Measurements from ENCODE around the gene PCMT1. TPM values are rescaled to one million over a fixed set of nuclear protein-coding genes. Genes with fewer than 3 reads are reported as not detected.

Gene PCMT1
- polyA plus RNA-seq, 1 donor (not counting 4 experiments of a cell fraction or from before 2014, with no cell fraction given): 167 TPM

- H4K20me1 ChIP-seq (ENCODE audit: control insufficient read depth, extremely low read depth, insufficient read depth, low read length): no peaks in the 10 kb centered on the region
- no peaks in the 10 kb centered on the region for H3K9me3 ChIP-seq (ENCODE audit: control insufficient read depth, low read depth, low read length)
- peaks cover 93% of the 10 kb centered on the region for H3K79me2 ChIP-seq (ENCODE audit: control insufficient read depth, insufficient read depth, low read length)
- TF ChIP-seq CTCF (optimal IDR thresholded peaks at IDR 0.05 in 1 of 3, IDR thresholded peaks at IDR 0.05 in 1 of 3, conservative IDR thresholded peaks at IDR 0.05 in 1 of 3; ENCODE audit: extremely low read depth in 1 of 3, insufficient read depth in 2 of 3, low read length in 3 of 3) (no peak), EZH2 (IDR thresholded peaks at IDR 0.05; ENCODE audit: low read length) (no peak)
- H2AFZ ChIP-seq (ENCODE audit: control insufficient read depth, low read length): no peak overlapping the region
- no peaks in the 10 kb centered on the region for H3K9me1 ChIP-seq (ENCODE audit: control insufficient read depth, extremely low read depth, insufficient read depth, low read length)
- H3K9ac ChIP-seq (ENCODE audit: control insufficient read depth, extremely low read depth, insufficient read depth, low read length): no peak overlapping the region
- peaks cover 8% of the 10 kb centered on the region for H3K4me1 ChIP-seq (ENCODE audit: control insufficient read depth, extremely low read depth, insufficient read depth, low read length)
- H3K27me3 ChIP-seq (ENCODE audit: control insufficient read depth, extremely low read depth, insufficient read depth, low read length): no peaks in the 10 kb centered on the region
- H3K4me3 ChIP-seq (ENCODE audit: control insufficient read depth in 2 of 3, extremely low read depth in 1 of 3, insufficient read depth in 2 of 3, low read depth in 1 of 3, low read length in 3 of 3): no peak overlapping the region
- no peaks in the 10 kb centered on the region for H3K36me3 ChIP-seq (ENCODE audit: control insufficient read depth in 2 of 2, extremely low read depth in 1 of 2, insufficient read depth in 2 of 2, low read length in 2 of 2)
- FAIRE-seq (no peak), DNase-seq (ENCODE audit: low read depth, low spot score) (no peak)
- dilution Hi-C loops (cut with MboI; ENCODE audit: extremely low pct_ligation_motif_present, low sequenced_read_pairs): no loop called here
- H3K27ac ChIP-seq (ENCODE audit: control insufficient read depth, insufficient read depth, low read length): no peak overlapping the region
- H3K4me2 ChIP-seq (ENCODE audit: control insufficient read depth, extremely low read depth, insufficient read depth, low read depth, low read length): no peak overlapping the region
Measured at GRCh38 chr6:149711711-149712110, 37.8 kb upstream of the PCMT1 start.

GRCh38 chr6:149714442-149714841 is 35.1 kb upstream of the PCMT1 start:
- dilution Hi-C loops (cut with MboI; ENCODE audit: extremely low pct_ligation_motif_present, low sequenced_read_pairs): no loop called here

More at GRCh38 chr6:149714442-149714841, 35.1 kb upstream of the PCMT1 start:
- FAIRE-seq (no peak), DNase-seq (ENCODE audit: low read depth, low spot score) (no peak)
- Histone ChIP-seq H4K20me1 (ENCODE audit: control insufficient read depth, extremely low read depth, insufficient read depth, low read length) (no peaks in the 10 kb centered on the region), H3K4me1 (ENCODE audit: control insufficient read depth, extremely low read depth, insufficient read depth, low read length) (peaks cover 11% of the 10 kb centered on the region), H3K36me3 (ENCODE audit: control insufficient read depth in 2 of 2, extremely low read depth in 1 of 2, insufficient read depth in 2 of 2, low read length in 2 of 2) (no peaks in the 10 kb centered on the region), H2AFZ (ENCODE audit: control insufficient read depth, low read length) (no peak overlapping the region), H3K9me1 (ENCODE audit: control insufficient read depth, extremely low read depth, insufficient read depth, low read length) (no peaks in the 10 kb centered on the region), H3K9ac (ENCODE audit: control insufficient read depth, extremely low read depth, insufficient read depth, low read length) (no peak overlapping the region), H3K4me3 (ENCODE audit: control insufficient read depth in 2 of 3, extremely low read depth in 1 of 3, insufficient read depth in 2 of 3, low read depth in 1 of 3, low read length in 3 of 3) (no peak overlapping the region), H3K27me3 (ENCODE audit: control insufficient read depth, extremely low read depth, insufficient read depth, low read length) (no peaks in the 10 kb centered on the region), H3K4me2 (ENCODE audit: control insufficient read depth, extremely low read depth, insufficient read depth, low read depth, low read length) (no peak overlapping the region), H3K27ac (ENCODE audit: control insufficient read depth, insufficient read depth, low read length) (no peak overlapping the region), H3K79me2 (ENCODE audit: control insufficient read depth, insufficient read depth, low read length) (peaks cover 85% of the 10 kb centered on the region), H3K9me3 (ENCODE audit: control insufficient read depth, low read depth, low read length) (no peaks in the 10 kb centered on the region)
- TF ChIP-seq EZH2 (IDR thresholded peaks at IDR 0.05; ENCODE audit: low read length) (no peak), CTCF (optimal IDR thresholded peaks at IDR 0.05 in 1 of 3, IDR thresholded peaks at IDR 0.05 in 1 of 3, conservative IDR thresholded peaks at IDR 0.05 in 1 of 3; ENCODE audit: extremely low read depth in 1 of 3, insufficient read depth in 2 of 3, low read length in 3 of 3) (no peak)
